ENCODE measurements around the gene PPP1R16B.

PPP1R16B gene

GRCh38 chr20:38880952-38881735, 75.6 kb downstream of the PPP1R16B start:
- DNase-seq = no peak

DNA sequence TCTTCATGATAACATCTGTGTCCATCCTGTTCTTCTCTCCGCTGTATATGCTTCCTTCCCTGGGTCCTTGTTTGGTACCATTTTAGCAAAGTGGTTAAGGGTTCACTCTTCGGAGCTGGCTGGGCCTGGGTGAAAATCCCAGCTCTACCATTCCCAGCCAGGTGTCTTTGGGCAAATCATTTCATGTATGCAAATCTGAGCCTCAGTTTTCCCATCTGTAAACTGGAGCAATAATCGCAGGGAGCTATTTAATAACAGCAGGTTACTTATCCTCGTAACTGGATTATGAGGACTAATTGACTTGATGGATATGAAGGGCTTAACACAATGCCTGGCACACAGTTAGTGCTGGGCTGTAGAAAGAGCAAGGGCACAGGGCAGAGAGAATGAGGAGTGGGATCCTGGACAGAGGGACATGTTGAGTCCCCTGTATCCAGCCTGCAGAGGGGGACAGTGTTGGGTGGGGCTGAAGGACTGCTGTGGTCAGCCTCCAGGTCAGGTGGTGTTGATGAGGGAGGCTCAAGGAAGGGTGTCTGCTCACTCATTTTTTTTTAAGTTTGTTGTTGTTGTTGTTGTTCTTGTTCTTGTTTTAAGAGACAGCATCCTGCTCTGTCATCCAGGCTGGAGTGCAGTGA, 76.4 kb downstream of the PPP1R16B start:
- DNase-seq = no peak

DNA sequence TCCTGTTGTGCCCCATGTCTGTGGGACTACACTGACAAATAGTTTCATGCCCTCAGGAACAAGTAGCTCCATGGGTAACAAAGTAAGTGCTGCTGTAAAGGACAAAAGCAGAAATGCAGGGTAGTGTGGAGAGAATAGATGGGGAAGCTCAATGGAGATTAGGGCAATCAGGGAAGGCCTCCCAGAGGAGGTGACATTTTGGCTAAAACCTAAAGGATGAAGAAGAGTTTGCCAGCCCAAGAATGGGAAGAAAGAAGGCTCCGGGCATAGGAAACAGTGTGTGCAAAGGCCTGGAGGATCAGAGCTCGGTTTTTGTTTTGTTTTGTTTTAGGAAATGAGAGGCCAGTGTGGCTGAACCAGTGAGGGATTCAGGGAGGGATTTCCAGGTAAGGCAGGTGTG, 77.1 kb downstream of the PPP1R16B start:
- DNase-seq = no peak

GRCh38 chr20:38883081-38883980, 77.8 kb downstream of the PPP1R16B start:
- peak; percentile 34 for DNase-seq

GRCh38 chr20:38883981-38884733, 78.7 kb downstream of the PPP1R16B start:
- DNase-seq = no peak

DNA sequence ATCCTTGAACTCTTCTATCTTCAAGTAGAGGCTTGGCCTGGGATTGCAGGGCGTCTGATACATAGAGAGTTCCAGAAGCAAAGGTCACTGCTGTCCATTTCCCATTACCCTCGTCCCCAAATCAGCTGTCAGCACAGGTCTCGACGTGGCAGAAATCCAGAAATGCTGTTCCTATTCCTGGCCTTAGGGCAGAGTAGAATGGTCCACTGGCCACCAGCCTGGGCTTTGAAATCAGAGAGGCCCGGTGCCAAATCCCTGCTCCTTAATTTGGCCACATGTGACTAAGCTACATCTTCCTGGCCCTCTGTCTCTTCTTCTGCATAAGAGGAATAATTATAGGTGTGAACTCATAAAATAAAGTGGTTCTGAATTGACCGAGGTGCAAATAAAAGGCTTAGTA, 79.9 kb downstream of the PPP1R16B start:
- no peak for DNase-seq

DNA sequence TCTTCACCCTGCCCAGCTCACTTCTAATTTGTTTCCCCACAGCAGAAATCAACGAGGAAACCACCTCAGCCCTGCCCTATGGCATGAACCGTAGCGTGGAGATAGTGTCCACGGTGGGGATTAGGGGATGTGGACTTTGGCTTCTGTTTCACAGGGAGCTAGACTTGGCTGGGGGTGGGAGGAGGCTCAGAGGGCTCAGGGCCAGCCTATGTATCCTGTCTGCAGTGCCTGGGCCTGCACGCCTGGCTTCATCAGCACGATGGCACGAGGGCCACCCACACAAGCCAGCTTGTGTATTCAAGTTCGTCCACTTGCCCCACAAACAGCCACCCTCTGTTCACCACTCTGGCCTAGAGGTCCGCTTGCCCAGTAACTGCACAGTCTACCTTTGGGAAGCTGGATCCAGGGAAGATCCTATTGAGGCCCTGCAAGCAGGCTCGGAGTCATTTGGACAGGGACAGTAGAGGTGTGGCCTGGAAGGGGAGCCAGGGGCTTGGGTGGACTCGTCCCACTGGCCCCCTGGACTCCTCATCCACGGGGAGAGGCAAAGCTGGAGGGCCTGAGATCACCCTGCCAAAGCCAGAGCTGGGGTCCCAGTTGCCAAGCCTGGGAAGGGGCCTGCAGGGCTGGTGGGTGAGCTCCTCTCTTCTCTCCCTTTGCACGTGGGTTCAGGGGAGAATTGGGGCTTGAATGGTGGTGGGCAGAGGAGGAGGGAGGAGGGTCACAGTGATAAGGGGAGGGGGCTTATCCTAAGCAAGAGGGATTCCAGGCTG, 82.7 kb downstream of the PPP1R16B start:
- no peak for DNase-seq

DNA sequence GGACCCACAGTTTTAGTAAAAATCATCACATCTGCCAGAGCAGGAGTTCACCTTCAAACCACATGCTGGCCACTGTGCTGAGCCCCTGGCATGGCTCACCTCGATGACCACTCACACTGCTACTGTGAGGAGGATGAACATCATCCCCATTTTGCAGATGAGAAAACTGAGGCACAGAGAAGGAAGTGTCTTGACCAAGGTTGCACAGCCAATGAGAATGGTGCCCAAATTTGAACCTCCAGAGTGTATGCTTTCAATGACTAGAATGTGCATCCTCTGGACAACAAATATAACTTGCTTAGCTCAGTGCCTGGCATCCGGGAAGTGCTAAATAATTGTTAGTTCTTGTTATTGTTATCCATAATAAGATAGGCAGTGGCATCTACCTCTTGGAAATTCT, 83.6 kb downstream of the PPP1R16B start:
- DNase-seq = no peak

DNA sequence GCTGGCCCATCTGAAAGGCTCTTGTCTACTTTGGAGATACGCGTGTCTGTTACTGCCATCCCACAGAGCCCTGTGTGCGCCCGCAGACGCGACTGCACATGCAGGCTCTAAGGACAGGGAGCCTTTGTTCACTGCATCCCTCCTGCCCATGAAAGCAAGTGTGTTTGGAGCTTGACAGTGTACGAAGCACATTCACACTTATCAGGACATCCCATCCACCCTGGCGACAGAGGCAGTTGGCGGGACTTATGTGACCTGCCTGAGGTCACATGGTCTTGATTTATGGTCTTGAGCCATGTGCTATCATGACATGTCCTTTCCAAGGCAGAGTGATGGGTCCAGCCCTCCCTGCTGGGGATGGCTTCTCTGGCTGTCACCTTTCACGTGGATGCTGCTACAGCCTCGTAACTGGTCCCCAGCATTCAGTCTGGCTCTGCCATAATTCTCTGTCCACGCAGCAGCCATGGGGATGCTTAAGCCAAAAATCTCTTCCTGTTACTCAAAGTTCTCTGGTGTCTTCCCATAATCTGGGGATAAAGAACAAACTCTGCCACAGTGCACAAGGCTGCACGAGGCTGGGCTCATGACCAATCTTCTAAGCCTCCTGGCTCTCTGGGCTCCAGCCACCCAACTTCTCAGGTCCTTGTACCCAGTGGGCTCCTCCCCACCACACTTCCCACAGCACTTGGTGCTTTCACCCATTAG, 84.4 kb downstream of the PPP1R16B start:
- DNase-seq = no peak

- DNase-seq = no peak
Measured at GRCh38 chr20:38890497-38890818, 85.0 kb downstream of the PPP1R16B start.

- DNase-seq = no peak
Measured at GRCh38 chr20:38892091-38892981, 86.8 kb downstream of the PPP1R16B start.

DNA sequence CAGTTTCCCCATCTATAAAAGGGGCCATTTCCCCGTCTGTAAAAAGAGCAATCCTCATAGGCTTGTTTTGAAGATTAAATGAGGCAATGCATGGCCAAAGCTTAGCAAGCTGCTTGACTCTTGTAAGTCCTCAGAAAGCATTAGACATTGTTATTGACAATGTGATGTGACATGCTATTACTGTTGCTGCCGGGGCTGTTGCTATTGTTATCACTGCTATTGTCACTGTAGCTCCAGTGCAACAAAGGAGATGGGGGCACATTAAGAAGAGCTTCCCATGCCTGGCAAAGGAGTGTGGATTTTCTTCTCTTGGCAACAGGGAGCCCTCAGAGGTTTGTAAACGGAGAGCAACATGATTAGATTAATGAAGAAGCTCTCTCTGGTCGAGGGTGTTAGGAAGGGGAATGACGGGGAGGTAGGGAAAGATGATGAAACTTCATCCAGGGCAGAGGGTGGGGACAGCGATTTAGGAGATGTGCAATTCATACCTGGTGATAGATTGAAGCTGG, 87.6 kb downstream of the PPP1R16B start:
- DNase-seq = no peak

DNA sequence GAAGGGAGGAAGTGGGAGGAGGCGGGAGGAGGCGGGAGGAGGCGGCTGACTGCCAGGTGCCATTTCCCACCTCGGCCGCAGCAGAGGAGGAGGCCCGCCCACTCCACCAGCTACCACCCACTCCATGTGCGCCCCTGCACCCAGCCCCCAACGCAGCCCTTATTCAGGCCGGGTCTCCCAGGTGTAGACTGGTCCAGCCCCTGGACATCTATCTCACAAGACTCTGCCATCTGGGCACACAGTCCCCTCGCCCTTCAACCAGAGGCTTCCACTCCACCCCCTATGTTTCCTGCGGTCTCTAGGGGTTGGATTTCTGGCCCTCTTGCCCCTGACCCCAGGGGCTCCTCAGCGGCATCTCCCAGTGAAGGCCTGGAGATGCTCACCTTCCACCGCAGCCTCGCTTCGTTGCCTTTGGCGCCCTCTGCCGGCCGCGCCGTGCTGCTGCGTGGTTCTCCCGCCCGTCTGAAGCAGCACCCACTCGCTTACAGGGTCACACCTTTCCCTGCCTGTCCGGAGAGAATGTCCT, 88.1 kb downstream of the PPP1R16B start:
- peak; percentile 81 for DNase-seq

GRCh38 chr20:38894091-38894847, 88.8 kb downstream of the PPP1R16B start:
- DNase-seq = no peak

DNA sequence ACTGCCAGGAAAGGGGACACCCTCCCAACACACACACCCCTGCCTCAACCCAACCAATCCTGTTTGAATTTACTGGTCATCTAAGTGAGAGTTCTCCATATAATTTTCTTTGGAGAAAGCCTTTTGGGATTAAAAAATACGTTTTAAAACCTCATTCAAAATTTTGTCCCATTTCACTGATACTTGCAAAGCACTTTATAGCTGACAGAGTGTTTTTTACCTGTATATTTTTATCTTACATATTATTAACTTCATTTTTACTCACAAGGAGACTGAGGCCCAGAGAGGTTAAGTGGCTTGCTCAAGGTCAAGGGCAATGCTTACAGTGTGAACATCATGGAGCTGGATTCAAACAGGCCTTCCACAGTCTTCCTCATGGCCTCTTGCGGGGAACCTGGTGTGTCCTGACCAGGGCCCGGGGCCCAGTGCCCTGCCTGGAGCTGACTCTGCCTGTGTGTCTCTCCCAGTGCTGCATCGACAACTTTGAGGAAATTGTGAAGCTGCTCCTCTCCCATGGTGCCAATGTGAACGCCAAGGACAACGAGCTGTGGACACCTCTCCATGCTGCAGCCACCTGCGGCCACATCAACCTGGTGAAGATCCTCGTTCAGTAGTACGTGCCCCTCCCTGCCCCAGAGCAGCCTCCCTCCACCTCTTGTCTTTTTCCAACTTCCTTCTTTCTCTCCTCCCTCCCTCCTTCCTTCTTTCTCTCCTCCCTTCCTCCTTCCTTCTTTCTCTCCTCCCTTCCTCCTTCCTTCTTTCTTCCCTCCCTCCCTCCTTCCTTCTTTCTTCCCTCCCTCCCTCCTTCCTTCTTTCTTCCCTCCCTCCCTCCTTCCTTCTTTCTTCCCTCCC, 89.8 kb downstream of the PPP1R16B start:
- DNase-seq = no peak

DNA sequence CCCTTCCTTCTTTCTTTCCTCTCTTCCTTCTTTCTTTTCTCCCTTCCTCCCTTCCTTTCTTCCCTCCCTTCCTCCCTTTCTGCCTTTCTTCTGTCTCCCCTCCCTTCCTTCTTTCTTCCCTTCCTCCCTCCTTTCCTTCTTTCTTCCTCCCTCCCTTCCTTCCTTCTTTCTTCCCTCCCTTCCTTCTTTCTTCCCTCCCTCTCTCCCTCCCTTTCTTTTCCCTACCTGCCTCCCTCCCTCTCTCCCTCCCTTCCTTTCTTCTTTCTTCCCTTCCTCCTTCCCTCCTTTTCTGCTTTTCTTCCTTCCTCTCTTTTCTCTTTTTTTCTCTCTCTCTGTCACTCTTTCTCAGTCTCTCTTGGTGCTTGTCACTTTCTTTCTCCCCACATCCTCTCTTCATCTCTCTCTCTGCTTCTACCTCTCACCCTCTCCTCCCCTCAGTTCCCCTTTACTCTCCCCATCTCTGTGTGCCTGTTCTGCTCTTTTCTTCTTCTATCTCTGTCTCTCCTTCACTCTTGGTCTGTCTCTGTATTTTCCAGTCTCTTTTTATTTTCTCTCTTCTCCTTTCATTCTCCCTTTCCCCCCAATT, 90.6 kb downstream of the PPP1R16B start:
- no peak for DNase-seq

- no peak for DNase-seq
Measured at GRCh38 chr20:38897267-38897666, 91.8 kb downstream of the PPP1R16B start.

GRCh38 chr20:38900606-38901005, 95.1 kb downstream of the PPP1R16B start:
- DNase-seq = no peak
